Caco-2 (cell line): Measurements from ENCODE around the gene NAA30. TPM values are rescaled to one million over a fixed set of nuclear protein-coding genes. Genes with fewer than 3 reads are reported as not detected.

Experiments used
- BruUV-seq: library from RNA; stranded (reverse); fragments of 400-500 nt; replicated peaks from 2 replicates; lab custom pipeline; 2021; lab: Mats Ljungman, UMichigan
- CTCF ChIA-PET: fragments of 300-600 bp; sonication (Branson Sonifier 250); formaldehyde crosslinking; loops from one replicate; lab custom pipeline; 2022; ENCODE audit warnings: antibody characterized with exemption; lab: Charles Lee
- POLR2A ChIA-PET: fragments of 300-600 bp; sonication (Branson Sonifier 250); formaldehyde crosslinking; loops from one replicate; lab custom pipeline; 2022; ENCODE audit warnings: antibody characterized with exemption; lab: Charles Lee
- DNase-seq, 2 experiments: peaks; one replicate each; pipeline versions ENCODE4 v3.0.0 to v3.0.0-alpha.2; 2020 to 2022
- H3K27me3 ChIP-seq: replicated peaks from 2 replicates; pipeline ENCODE4 v1.6.0; 2011; ENCODE audit warnings: low read length; ENCODE audit not compliant: control insufficient read depth, insufficient read depth
- H3K36me3 ChIP-seq: 2 replicates; pipeline ENCODE4 v1.5.1; 2011; ENCODE audit warnings: low read length; ENCODE audit not compliant: control insufficient read depth, insufficient read depth
- H3K4me1 ChIP-seq: fragments of 250-450 bp; sonication (Bioruptor Pico); 2 replicates; pipeline ENCODE4 v1.5.1; 2020; ENCODE audit warnings: mild to moderate bottlenecking
- H3K4me3 ChIP-seq: 2 replicates; pipeline ENCODE4 v1.5.1; 2011; ENCODE audit warnings: low read depth, mild to moderate bottlenecking, control low read depth, low read length
- H3K9me3 ChIP-seq: fragments of 250-450 bp; sonication (Bioruptor Pico); 2 replicates; pipeline ENCODE4 v1.5.1; 2020; ENCODE audit warnings: mild to moderate bottlenecking, moderate library complexity
- H3K27ac Mint-ChIP-seq: one replicate; pipeline ENCODE4 v1.8.0; 2022; ENCODE audit warnings: mixed read lengths; ENCODE audit not compliant: unreplicated experiment
- H3K27me3 Mint-ChIP-seq: one replicate; pipeline ENCODE4 v1.8.0; 2022; ENCODE audit warnings: mixed read lengths; ENCODE audit not compliant: insufficient read depth, unreplicated experiment
- H3K36me3 Mint-ChIP-seq: one replicate; pipeline ENCODE4 v1.8.0; 2022; ENCODE audit warnings: mild to moderate bottlenecking, mixed read lengths; ENCODE audit not compliant: insufficient read depth, unreplicated experiment
- H3K4me1 Mint-ChIP-seq: one replicate; pipeline ENCODE4 v1.8.0; 2022; ENCODE audit warnings: low read depth, mixed read lengths; ENCODE audit not compliant: unreplicated experiment
- H3K4me3 Mint-ChIP-seq: one replicate; pipeline ENCODE4 v1.8.0; 2022; ENCODE audit warnings: mild to moderate bottlenecking, moderate library complexity, mixed read lengths; ENCODE audit not compliant: unreplicated experiment
- H3K9me3 Mint-ChIP-seq: one replicate; pipeline ENCODE4 v1.8.0; 2022; ENCODE audit warnings: mixed read lengths; ENCODE audit not compliant: unreplicated experiment
- CTCF ChIP-seq, 2 experiments: fragments of 200-600 bp in 1 of 2; IDR thresholded peaks; 1 replicate in 1 of 2; 2 replicates in 1 of 2; pipeline versions ENCODE4 v1.5.1 to v1.8.0; 2011 to 2022; ENCODE audit warnings: antibody characterized with exemption in 1 of 2, control low read depth in 1 of 2, inconsistent platforms in 1 of 2, low read depth in 1 of 2, low read length in 1 of 2, mild to moderate bottlenecking in 1 of 2, moderate library complexity in 1 of 2; ENCODE audit not compliant: insufficient read depth in 1 of 2, severe bottlenecking in 1 of 2, unreplicated experiment in 1 of 2
- intact Hi-C: fragments of 100-400 bp; cut with micrococcal nuclease; formaldehyde crosslinking; loops from one replicate; pipeline ENCODE4 v1.10.0; 2022; ENCODE audit not compliant: unreplicated experiment
- total RNA-seq: library from RNA; stranded (reverse); gene quantifications from 2 replicates; pipeline ENCODE4 v1.2.3, GENCODE V29; 2022

Gene NAA30
- total RNA-seq, 1 experiment from 2014 or later: 23.7 TPM

- H3K9me3 ChIP-seq: no peaks in the 10 kb centered on the region
- intact Hi-C loops: no loop called here
- POLR2A ChIA-PET: no interaction called here
- peaks cover 13% of the 10 kb centered on the region for H3K4me1 ChIP-seq
- Mint-ChIP-seq H3K36me3 (peaks cover 53% of the 10 kb centered on the region), H3K9me3 (no peaks in the 10 kb centered on the region), H3K4me3 (no peak overlapping the region), H3K4me1 (peaks cover 9% of the 10 kb centered on the region), H3K27ac (no peak overlapping the region), H3K27me3 (no peaks in the 10 kb centered on the region)
- BruUV-seq: no TSS peak
- no peaks in the 10 kb centered on the region for H3K27me3 ChIP-seq
- no peak for TF ChIP-seq CTCF (IDR thresholded peaks at IDR 0.05; ENCODE audit: insufficient read depth in 1 of 2, low read depth in 1 of 2, low read length in 1 of 2, severe bottlenecking in 1 of 2, unreplicated experiment in 1 of 2)
- CTCF ChIA-PET: interaction anchor here (0.6 kb wide), 1 partner anchor 30 kb away, joined by 3 read pairs; no protein-coding TSS in a partner anchor
- no peak overlapping the region for H3K4me3 ChIP-seq
- DNase-seq: no peak
- no peaks in the 10 kb centered on the region for H3K36me3 ChIP-seq
These were observed 11.1 kb downstream of the NAA30 start for GRCh38 chr14:57401501-57401900.

- peaks cover 9% of the 10 kb centered on the region for H3K4me1 Mint-ChIP-seq
- no peaks in the 10 kb centered on the region for H3K9me3 Mint-ChIP-seq
- H3K27ac Mint-ChIP-seq: no peak overlapping the region
- DNase-seq: no peak
- ChIA-PET CTCF (no interaction called here), POLR2A (no interaction called here)
- no peaks in the 10 kb centered on the region for H3K27me3 ChIP-seq
- no peaks in the 10 kb centered on the region for H3K36me3 ChIP-seq
- no TSS peak for BruUV-seq
- H3K4me3 ChIP-seq: no peak overlapping the region
- H3K9me3 ChIP-seq: no peaks in the 10 kb centered on the region
- H3K4me3 Mint-ChIP-seq: no peak overlapping the region
- H3K36me3 Mint-ChIP-seq: peaks cover 47% of the 10 kb centered on the region
- intact Hi-C loops: no loop called here
- TF ChIP-seq CTCF (IDR thresholded peaks at IDR 0.05; ENCODE audit: insufficient read depth in 1 of 2, low read depth in 1 of 2, low read length in 1 of 2, severe bottlenecking in 1 of 2, unreplicated experiment in 1 of 2): no peak
- H3K4me1 ChIP-seq: peaks cover 13% of the 10 kb centered on the region
- no peaks in the 10 kb centered on the region for H3K27me3 Mint-ChIP-seq
These were observed 11.9 kb downstream of the NAA30 start for GRCh38 chr14:57402173-57402852.

GRCh38 chr14:57403521-57403864 lies 13.1 kb downstream of the NAA30 start:
- no peak overlapping the region for H3K4me3 Mint-ChIP-seq
- TF ChIP-seq CTCF (IDR thresholded peaks at IDR 0.05; ENCODE audit: insufficient read depth in 1 of 2, low read depth in 1 of 2, low read length in 1 of 2, severe bottlenecking in 1 of 2, unreplicated experiment in 1 of 2): no peak
- no TSS peak for BruUV-seq
- H3K9me3 Mint-ChIP-seq: no peaks in the 10 kb centered on the region
- H3K27ac Mint-ChIP-seq: no peak overlapping the region
- H3K9me3 ChIP-seq: no peaks in the 10 kb centered on the region
- H3K4me1 Mint-ChIP-seq: peaks cover 9% of the 10 kb centered on the region
- ChIA-PET CTCF (no interaction called here), POLR2A (no interaction called here)
- DNase-seq: no peak
- H3K27me3 ChIP-seq: no peaks in the 10 kb centered on the region
- no peak overlapping the region for H3K4me3 ChIP-seq
- no peaks in the 10 kb centered on the region for H3K36me3 ChIP-seq
- peaks cover 13% of the 10 kb centered on the region for H3K4me1 ChIP-seq
- H3K27me3 Mint-ChIP-seq: no peaks in the 10 kb centered on the region
- intact Hi-C loops: no loop called here
- H3K36me3 Mint-ChIP-seq: peaks cover 47% of the 10 kb centered on the region
